Measurements from ENCODE around the gene MAP2K4.

Gene MAP2K4

GRCh38 chr17:12099412-12099811 is 78.7 kb downstream of the MAP2K4 start:
- no peak overlapping the region for H2AFZ ChIP-seq (ENCODE audit: low read length)
- no peaks in the 10 kb centered on the region for H3K79me2 ChIP-seq (ENCODE audit: insufficient read depth, low read length)
- H3K4me2 ChIP-seq (ENCODE audit: low read length) = no peak overlapping the region
- H3K9ac ChIP-seq (ENCODE audit: low read length) = no peak overlapping the region
- H3K9me3 ChIP-seq (ENCODE audit: low read length) = no peaks in the 10 kb centered on the region
- peaks cover 19% of the 10 kb centered on the region for H3K36me3 ChIP-seq (ENCODE audit: insufficient read depth, low read length)
- no peaks in the 10 kb centered on the region for H3F3A ChIP-seq (ENCODE audit: insufficient read depth, low read length)
- H3K27ac ChIP-seq (ENCODE audit: low read depth, low read length, poor library complexity, severe bottlenecking) = no peak overlapping the region
- TF ChIP-seq EZH2 (IDR thresholded peaks at IDR 0.05; ENCODE audit: borderline replicate concordance, low read length) = no peak
- TF ChIP-seq, protein P1, sequence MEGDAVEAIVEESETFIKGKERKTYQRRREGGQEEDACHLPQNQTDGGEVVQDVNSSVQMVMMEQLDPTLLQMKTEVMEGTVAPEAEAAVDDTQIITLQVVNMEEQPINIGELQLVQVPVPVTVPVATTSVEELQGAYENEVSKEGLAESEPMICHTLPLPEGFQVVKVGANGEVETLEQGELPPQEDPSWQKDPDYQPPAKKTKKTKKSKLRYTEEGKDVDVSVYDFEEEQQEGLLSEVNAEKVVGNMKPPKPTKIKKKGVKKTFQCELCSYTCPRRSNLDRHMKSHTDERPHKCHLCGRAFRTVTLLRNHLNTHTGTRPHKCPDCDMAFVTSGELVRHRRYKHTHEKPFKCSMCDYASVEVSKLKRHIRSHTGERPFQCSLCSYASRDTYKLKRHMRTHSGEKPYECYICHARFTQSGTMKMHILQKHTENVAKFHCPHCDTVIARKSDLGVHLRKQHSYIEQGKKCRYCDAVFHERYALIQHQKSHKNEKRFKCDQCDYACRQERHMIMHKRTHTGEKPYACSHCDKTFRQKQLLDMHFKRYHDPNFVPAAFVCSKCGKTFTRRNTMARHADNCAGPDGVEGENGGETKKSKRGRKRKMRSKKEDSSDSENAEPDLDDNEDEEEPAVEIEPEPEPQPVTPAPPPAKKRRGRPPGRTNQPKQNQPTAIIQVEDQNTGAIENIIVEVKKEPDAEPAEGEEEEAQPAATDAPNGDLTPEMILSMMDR (IDR thresholded peaks at IDR 0.05; ENCODE audit: low read length) = no peak
- no peaks in the 10 kb centered on the region for H3K4me1 ChIP-seq (ENCODE audit: insufficient read depth, low read length, severe bottlenecking)
- no peaks in the 10 kb centered on the region for H3K9me2 ChIP-seq (ENCODE audit: low read depth, low read length)
- H4K20me1 ChIP-seq (ENCODE audit: insufficient read depth, low read length) = no peaks in the 10 kb centered on the region
- no peak overlapping the region for H3K4me3 ChIP-seq (ENCODE audit: low read depth, low read length, poor library complexity, severe bottlenecking)
- no peaks in the 10 kb centered on the region for H3K27me3 ChIP-seq (ENCODE audit: insufficient read depth, low read length)

DNA sequence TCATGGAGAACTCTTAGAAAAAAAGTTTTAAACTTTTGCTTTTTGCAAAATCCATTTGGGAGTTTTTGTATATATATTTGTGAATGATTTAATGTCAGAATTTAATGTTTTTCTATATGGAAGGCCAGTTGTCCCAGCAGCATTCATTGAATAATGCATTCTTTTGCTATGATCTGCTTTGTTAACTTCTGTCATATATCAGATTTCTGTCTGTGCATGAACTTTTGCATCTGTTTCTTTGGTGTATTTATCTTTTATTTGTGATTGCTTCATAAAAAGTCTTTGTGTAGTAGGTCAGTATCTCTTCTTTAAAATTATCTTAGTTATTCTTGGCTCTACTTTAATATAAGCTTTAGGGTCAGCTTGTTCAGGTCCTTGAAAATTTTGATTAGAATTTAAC is 84.2 kb downstream of the MAP2K4 start:
- no peaks in the 10 kb centered on the region for H3K4me1 ChIP-seq (ENCODE audit: insufficient read depth, low read length, severe bottlenecking)
- no peak overlapping the region for H2AFZ ChIP-seq (ENCODE audit: low read length)
- H3K27me3 ChIP-seq (ENCODE audit: insufficient read depth, low read length) = no peaks in the 10 kb centered on the region
- 0 out of 2 replicates have a peak, but pooled peaks cover 6% of the 10 kb centered on the region for H3K36me3 ChIP-seq (ENCODE audit: insufficient read depth, low read length)
- H3K9me2 ChIP-seq (ENCODE audit: low read depth, low read length) = no peaks in the 10 kb centered on the region
- H3K4me3 ChIP-seq (ENCODE audit: low read depth, low read length, poor library complexity, severe bottlenecking) = no peak overlapping the region
- H3F3A ChIP-seq (ENCODE audit: insufficient read depth, low read length) = no peaks in the 10 kb centered on the region
- H3K27ac ChIP-seq (ENCODE audit: low read depth, low read length, poor library complexity, severe bottlenecking) = no peak overlapping the region
- no peaks in the 10 kb centered on the region for H4K20me1 ChIP-seq (ENCODE audit: insufficient read depth, low read length)
- TF ChIP-seq EZH2 (IDR thresholded peaks at IDR 0.05; ENCODE audit: borderline replicate concordance, low read length) = no peak
- TF ChIP-seq, protein P1 (IDR thresholded peaks at IDR 0.05; ENCODE audit: low read length) = no peak
- H3K4me2 ChIP-seq (ENCODE audit: low read length) = no peak overlapping the region
- no peaks in the 10 kb centered on the region for H3K9me3 ChIP-seq (ENCODE audit: low read length)
- no peaks in the 10 kb centered on the region for H3K79me2 ChIP-seq (ENCODE audit: insufficient read depth, low read length)
- H3K9ac ChIP-seq (ENCODE audit: low read length) = no peak overlapping the region

DNA sequence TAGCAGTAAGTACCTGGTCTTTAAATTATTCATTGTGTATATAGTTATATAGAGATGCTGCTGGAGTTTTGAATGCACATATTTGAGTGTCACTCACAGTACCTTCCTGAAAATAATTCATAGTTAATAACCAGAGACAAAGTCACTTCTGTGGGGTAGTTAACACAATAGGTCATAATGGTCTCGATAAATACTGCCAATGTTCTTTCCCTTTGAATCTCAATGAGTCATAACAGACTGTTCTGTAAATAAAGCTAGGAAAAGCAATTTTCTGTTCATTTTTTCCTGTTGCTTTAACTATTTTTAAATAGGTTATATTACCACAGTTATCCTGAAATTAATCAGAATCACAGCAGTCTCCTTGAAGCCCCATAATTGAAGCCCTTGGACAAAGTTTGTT is 87.2 kb downstream of the MAP2K4 start:
- H3K79me2 ChIP-seq (ENCODE audit: insufficient read depth, low read length) = no peaks in the 10 kb centered on the region
- H3K27ac ChIP-seq (ENCODE audit: low read depth, low read length, poor library complexity, severe bottlenecking) = no peak overlapping the region
- no peak overlapping the region for H3K9ac ChIP-seq (ENCODE audit: low read length)
- no peaks in the 10 kb centered on the region for H3K27me3 ChIP-seq (ENCODE audit: insufficient read depth, low read length)
- peaks cover 13% of the 10 kb centered on the region for H3K36me3 ChIP-seq (ENCODE audit: insufficient read depth, low read length)
- TF ChIP-seq, protein P1 (IDR thresholded peaks at IDR 0.05; ENCODE audit: low read length) = no peak
- no peak for TF ChIP-seq EZH2 (IDR thresholded peaks at IDR 0.05; ENCODE audit: borderline replicate concordance, low read length)
- H4K20me1 ChIP-seq (ENCODE audit: insufficient read depth, low read length) = no peaks in the 10 kb centered on the region
- H2AFZ ChIP-seq (ENCODE audit: low read length) = no peak overlapping the region
- H3K4me3 ChIP-seq (ENCODE audit: low read depth, low read length, poor library complexity, severe bottlenecking) = no peak overlapping the region
- H3K4me1 ChIP-seq (ENCODE audit: insufficient read depth, low read length, severe bottlenecking) = no peaks in the 10 kb centered on the region
- no peaks in the 10 kb centered on the region for H3F3A ChIP-seq (ENCODE audit: insufficient read depth, low read length)
- no peak overlapping the region for H3K4me2 ChIP-seq (ENCODE audit: low read length)
- H3K9me2 ChIP-seq (ENCODE audit: low read depth, low read length) = no peaks in the 10 kb centered on the region
- H3K9me3 ChIP-seq (ENCODE audit: low read length) = no peaks in the 10 kb centered on the region

Measured in OCI-LY1 (cell line).